Renal cortical epithelial cell (primary cell): ENCODE measurements around the gene RNF145. TPM values are rescaled to one million over a fixed set of nuclear protein-coding genes. Genes with fewer than 3 reads are reported as not detected.
"Not testable (repeated sequence)": the region's sequence is repeated elsewhere in the genome, so short reads cannot be mapped to it uniquely, and the experiment has no call there.

ENCODE experiments used
- DNase-seq: peaks from one replicate; pipeline ENCODE4 v3.0.0-alpha.2; 2011; ENCODE audit warnings: low read depth
- total RNA-seq: library from RNA; depleted of rRNA; stranded (reverse); fragments of >200 nt; gene quantifications from 2 replicates; pipeline ENCODE4 v1.2.3, GENCODE V29; 2014

The RNF145 gene
- total RNA-seq, 1 donor from 2014 or later = 76.4 TPM

GRCh38 chr5:159157552-159157951, 51.8 kb downstream of the RNF145 start:
- no peak for DNase-seq

- peak; percentile 78 for DNase-seq
Measured at GRCh38 chr5:159156426-159157238, 52.7 kb downstream of the RNF145 start.

- DNase-seq = no peak
Measured at GRCh38 chr5:159155960-159156359, 53.4 kb downstream of the RNF145 start.

- no peak for DNase-seq
Measured at GRCh38 chr5:159152876-159153275, 56.5 kb downstream of the RNF145 start.

- no peak for DNase-seq
Measured at GRCh38 chr5:159149085-159149484, 60.3 kb downstream of the RNF145 start.

GRCh38 chr5:159147976-159148375, 61.4 kb downstream of the RNF145 start:
- DNase-seq = no peak

GRCh38 chr5:159146839-159147238, 62.5 kb downstream of the RNF145 start:
- DNase-seq = no peak

GRCh38 chr5:159145160-159145559, 64.2 kb downstream of the RNF145 start:
- not testable (repeated sequence) for DNase-seq

GRCh38 chr5:159139802-159140201, 69.6 kb downstream of the RNF145 start:
- DNase-seq = no peak

GRCh38 chr5:159135896-159136531, 73.3 kb downstream of the RNF145 start:
- peak; percentile 32 for DNase-seq

- DNase-seq = peak; percentile 72
Measured at GRCh38 chr5:159133041-159133741, 76.2 kb downstream of the RNF145 start.

GRCh38 chr5:159132429-159133040, 76.8 kb downstream of the RNF145 start:
- DNase-seq = no peak

- DNase-seq = no peak
Measured at GRCh38 chr5:159131951-159132350, 77.4 kb downstream of the RNF145 start.

- DNase-seq = no peak
Measured at GRCh38 chr5:159130871-159131270, 78.5 kb downstream of the RNF145 start.

GRCh38 chr5:159128070-159128541, 81.2 kb downstream of the RNF145 start:
- DNase-seq = no peak

GRCh38 chr5:159123700-159124099, 85.7 kb downstream of the RNF145 start:
- no peak for DNase-seq

GRCh38 chr5:159123189-159123588, 86.2 kb downstream of the RNF145 start:
- DNase-seq = no peak

- no peak for DNase-seq
Measured at GRCh38 chr5:159121061-159121460, 88.3 kb downstream of the RNF145 start.

- no peak for DNase-seq
Measured at GRCh38 chr5:159120446-159120845, 88.9 kb downstream of the RNF145 start.

- not testable (repeated sequence) for DNase-seq
Measured at GRCh38 chr5:159119842-159120241, 89.5 kb downstream of the RNF145 start.

GRCh38 chr5:159118958-159119659, 90.2 kb downstream of the RNF145 start:
- not testable (repeated sequence) for DNase-seq
